GM12878 (cell line): ENCODE results near the gene DIAPH3. TPM values are rescaled to one million over a fixed set of nuclear protein-coding genes. Genes with fewer than 3 reads are reported as not detected.

Source experiments
- ATAC-seq: fragments of 200-7000 bp; cut with Tn5 transposase; 3 replicates; pipeline ENCODE4 v1.9.1; 2020; ENCODE audit warnings: mild to moderate bottlenecking, moderate library complexity
- BruUV-seq: library from RNA; stranded (reverse); fragments of 400-500 nt; replicated peaks from 2 replicates; lab custom pipeline; 2021; lab: Mats Ljungman, UMichigan
- CTCF ChIA-PET: fragments of 300-600 bp; sonication (Branson Sonifier 250); formaldehyde crosslinking; extraction: SDS; loops from one replicate; lab custom pipeline; 2021; ENCODE audit warnings: inconsistent platforms; lab: Yijun Ruan, JAX
- POLR2A ChIA-PET: fragments of 350-600 bp; formaldehyde crosslinking; extraction: SDS; loops from one replicate; lab custom pipeline; 2021; ENCODE audit warnings: inconsistent platforms; lab: Charles Lee
- RAD21 ChIA-PET: fragments of 300-600 bp; sonication (Branson Sonifier 250); formaldehyde crosslinking; loops from one replicate; lab custom pipeline; 2023; ENCODE audit warnings: antibody characterized with exemption; ENCODE audit not compliant: unreplicated experiment; lab: Charles Lee
- SMC1A ChIA-PET: fragments of 300-600 bp; sonication (Branson Sonifier 250); formaldehyde crosslinking; loops from one replicate; lab custom pipeline; 2023; ENCODE audit not compliant: unreplicated experiment, uncharacterized antibody; lab: Charles Lee
- DNase-seq: peaks from one replicate; pipeline ENCODE4 v3.0.0-alpha.2; 2011; ENCODE audit warnings: low read depth, low spot score
- FAIRE-seq: peaks from 3 replicates; lab custom pipeline; 2011; peaks lifted over from hg19 to GRCh38; lab: Jason Lieb, UNC
- H2AFZ ChIP-seq: 2 replicates; pipeline ENCODE4 v1.6.0; 2011; ENCODE audit warnings: low read depth, low read length, control low read depth; ENCODE audit not compliant: control insufficient read depth
- H3K27ac ChIP-seq: 2 replicates; pipeline ENCODE4 v1.5.1; 2011; ENCODE audit warnings: control low read depth; ENCODE audit not compliant: control insufficient read depth, insufficient read depth
- H3K27me3 ChIP-seq, 2 experiments: replicated peaks in 1 of 2; 2 replicates each; pipeline versions ENCODE4 v1.6.0 to v1.6.1; 2011; ENCODE audit warnings: low read length in 1 of 2; ENCODE audit not compliant: control insufficient read depth in 2 of 2, insufficient read depth in 2 of 2
- H3K36me3 ChIP-seq, 2 experiments: 2 replicates each; pipeline ENCODE4 v1.5.1; 2011; ENCODE audit warnings: low read length in 1 of 2; ENCODE audit not compliant: control insufficient read depth in 2 of 2, insufficient read depth in 2 of 2
- H3K4me1 ChIP-seq: 2 replicates; pipeline ENCODE4 v1.6.1; 2011; ENCODE audit warnings: mild to moderate bottlenecking, low read length, moderate library complexity, mixed read lengths; ENCODE audit not compliant: control insufficient read depth, insufficient read depth
- H3K4me2 ChIP-seq: 2 replicates; pipeline ENCODE4 v1.6.0; 2011; ENCODE audit warnings: control low read depth; ENCODE audit not compliant: control insufficient read depth, insufficient read depth
- H3K4me3 ChIP-seq: fragments of 200-600 bp; sonication (generic); 2 replicates; pipeline ENCODE4 v1.5.1; 2016
- H3K79me2 ChIP-seq: 2 replicates; pipeline ENCODE4 v1.6.0; 2011; ENCODE audit warnings: low read length; ENCODE audit not compliant: control insufficient read depth, insufficient read depth
- H3K9ac ChIP-seq: 2 replicates; pipeline ENCODE4 v1.8.0; 2011; ENCODE audit warnings: low read length, control low read depth, mixed read lengths; ENCODE audit not compliant: control insufficient read depth, insufficient read depth
- H3K9me3 ChIP-seq: replicated peaks from 3 replicates; pipeline ENCODE4 v1.5.1; 2011; ENCODE audit warnings: mild to moderate bottlenecking, low read length; ENCODE audit not compliant: control insufficient read depth, insufficient read depth
- H4K20me1 ChIP-seq: 2 replicates; pipeline ENCODE4 v1.6.0; 2011; ENCODE audit not compliant: control insufficient read depth, insufficient read depth
- ATF7 ChIP-seq: fragments of 450-650 bp; IDR thresholded peaks from 2 replicates; pipeline ENCODE4 v1.6.1; 2016; ENCODE audit warnings: low read depth, mild to moderate bottlenecking
- ETV6 ChIP-seq, 2 experiments: fragments of 450-650 bp in 1 of 2; IDR thresholded peaks in 1 of 2; conservative IDR thresholded peaks in 1 of 2; 2 replicates each; pipeline ENCODE4 v1.6.1; 2014; ENCODE audit warnings: antibody characterized with exemption in 1 of 2, borderline replicate concordance in 1 of 2, low read depth in 1 of 2, mild to moderate bottlenecking in 1 of 2, moderate library complexity in 1 of 2
- RUNX3 ChIP-seq: IDR thresholded peaks from 2 replicates; pipeline ENCODE4 v1.6.1; 2012; ENCODE audit warnings: low read length, inconsistent platforms
- ZNF207 ChIP-seq: fragments of 450-650 bp; IDR thresholded peaks from 2 replicates; pipeline ENCODE4 v1.6.1; 2014; ENCODE audit warnings: antibody characterized with exemption, mild to moderate bottlenecking, borderline replicate concordance
- ZZZ3 ChIP-seq: IDR thresholded peaks from 2 replicates; pipeline ENCODE4 v1.6.1; 2011; ENCODE audit warnings: low read depth; ENCODE audit not compliant: control insufficient read depth, insufficient read length
- WGBS: methylation state at CpG from one replicate; pipeline ENCODE4 v1.1.6; 2016; ENCODE audit warnings: low lambda C conversion rate; ENCODE audit not compliant: insufficient replicate concordance, insufficient coverage; ENCODE audit errors: missing lambda C conversion rate; 5-methylcytosine and 5-hydroxymethylcytosine counted together
- in situ Hi-C: fragments of 300-500 bp; cut with MboI; formaldehyde crosslinking; loops from 9 replicates; pipeline ENCODE4 v1.14.3; 2018; ENCODE audit warnings: mixed read lengths
- intact Hi-C: fragments of 100-400 bp; cut with micrococcal nuclease; formaldehyde crosslinking; loops from one replicate; pipeline ENCODE4 v1.14.2; 2022; ENCODE audit not compliant: unreplicated experiment
- polyA plus RNA-seq, 11 experiments: library from polyadenylated mRNA; depleted of rRNA in 4 of 11; unstranded in 6 of 11; stranded (reverse) in 5 of 11; fragments of >200 nt; fragmentation: Nextera tagmentation in 4 of 11; fragmentation: Illumina TruSeq in 1 of 11; extraction: Ambion mirVana in 4 of 11; extraction: Trizol in 1 of 11; gene quantifications; 1 replicate in 1 of 11; 2 replicates in 10 of 11; pipeline versions ENCODE4 v1.2.1 to v1.2.3, GENCODE V29; 2011 to 2016; ENCODE audit warnings: inconsistent platforms in 2 of 11, missing spikeins in 2 of 11, low read depth in 1 of 11
- total RNA-seq, 4 experiments: library from RNA; depleted of rRNA in 3 of 4; stranded (reverse); fragments of >200 nt in 3 of 4; fragmentation: Illumina TruSeq in 1 of 4; extraction: Trizol in 1 of 4; gene quantifications; 2 replicates each; pipeline versions ENCODE4 v1.2.1 to v1.2.3, GENCODE V29; 2013 to 2021

The DIAPH3 gene
- total and polyA plus RNA-seq, 10 of the 15 experiments (the other 5 are each of a cell fraction or from before 2014, with no cell fraction given) = 10.1 to 25.2 (median 15.4) TPM

DNA sequence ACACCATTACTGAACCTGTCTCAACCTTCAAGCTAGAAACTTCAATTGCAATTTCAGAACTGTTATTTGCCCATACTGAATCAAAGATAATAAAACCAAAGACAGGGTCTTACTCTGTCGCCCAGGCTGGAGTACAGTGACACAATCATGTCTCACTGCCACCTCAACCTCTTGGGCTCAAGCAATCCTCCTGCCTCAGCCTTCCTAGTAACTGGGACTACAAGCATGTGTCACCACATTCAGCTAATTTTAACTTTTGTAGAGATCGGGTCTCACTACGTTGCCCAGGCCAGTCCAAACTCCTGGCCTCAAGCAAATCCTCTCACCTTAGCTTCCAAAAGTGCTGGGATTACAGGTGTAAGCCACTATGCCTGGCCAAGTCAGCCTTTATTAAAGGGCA is 143.4 kb downstream of the DIAPH3 start:
- FAIRE-seq = no peak
- no peaks in the 10 kb centered on the region for H3K27me3 ChIP-seq
- no peaks in the 10 kb centered on the region for H3K79me2 ChIP-seq
- H3K4me1 ChIP-seq = peaks cover 16% of the 10 kb centered on the region
- ATAC-seq = no peak
- no peaks in the 10 kb centered on the region; a peak in 1 of 4 replicates for H3K36me3 ChIP-seq
- no peak overlapping the region for H3K9ac ChIP-seq
- ChIA-PET CTCF (interaction anchor here (0.8 kb wide), 1 partner anchor 21 kb away, joined by 3 read pairs; no protein-coding TSS in a partner anchor), SMC1A (no interaction called here), RAD21 (no interaction called here), POLR2A (no interaction called here)
- no peak overlapping the region for H3K27ac ChIP-seq
- intact Hi-C loops (no loop called here), in situ Hi-C loops (no loop called here)
- no peaks in the 10 kb centered on the region for H4K20me1 ChIP-seq
- no peak overlapping the region for H3K4me2 ChIP-seq
- no peak overlapping the region; the same call in 1 of the 2 replicates for H2AFZ ChIP-seq
- whole genome bisulfite sequencing = 83% methylated on average over 3 of the region's 3 CpGs
- no peak overlapping the region for H3K4me3 ChIP-seq
- no peak for DNase-seq
- TF ChIP-seq ZZZ3 (no peak), ETV6 (conservative IDR thresholded peaks at IDR 0.05 in 1 of 2, IDR thresholded peaks at IDR 0.05 in 1 of 2; ENCODE audit: borderline replicate concordance in 1 of 2, low read depth in 1 of 2) (no peak), ATF7 (no peak)
- BruUV-seq = no TSS peak
- no peaks in the 10 kb centered on the region; the same call in 2 of the 3 replicates for H3K9me3 ChIP-seq

DNA sequence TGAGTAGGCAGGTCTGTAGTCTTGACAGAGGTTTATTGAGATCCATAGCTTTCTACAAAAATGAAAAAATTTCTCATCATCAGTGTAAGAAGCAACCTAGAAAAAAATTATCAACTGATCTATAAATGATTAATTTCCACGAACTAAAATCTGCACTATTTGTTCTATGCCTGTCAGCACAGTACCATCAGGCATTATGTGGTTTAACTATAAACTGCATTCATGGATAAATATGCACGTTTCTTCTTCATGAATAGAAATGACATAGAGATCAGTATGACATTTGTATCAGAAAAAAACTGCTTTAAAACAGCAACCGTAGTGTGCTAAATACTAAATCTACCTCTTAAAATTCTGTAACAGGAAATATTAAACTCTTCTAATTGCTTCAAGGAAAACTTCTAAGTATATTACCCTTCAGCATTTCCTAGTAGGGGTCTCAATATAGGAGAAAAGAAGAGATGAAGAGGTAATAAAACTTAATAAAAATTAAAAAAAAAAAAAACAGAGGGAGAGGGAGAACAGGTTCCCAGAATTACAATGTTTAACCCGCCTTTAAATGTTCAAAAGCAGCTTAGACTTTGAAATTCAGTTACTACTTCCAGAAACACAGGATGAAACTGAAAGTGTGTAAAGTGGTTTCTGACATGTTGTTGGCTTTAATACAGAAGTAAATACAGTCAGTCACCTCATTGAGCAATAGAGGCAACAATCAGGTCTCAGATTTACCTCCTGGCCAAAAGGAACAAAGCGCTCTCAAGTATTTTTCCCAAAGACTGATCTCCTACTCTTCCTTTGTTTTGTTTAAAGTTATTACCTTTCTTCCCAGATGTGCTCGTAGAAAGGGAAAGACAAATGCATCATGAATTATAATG is 144.4 kb downstream of the DIAPH3 start:
- peak overlapping the region; percentile 23 for H2AFZ ChIP-seq
- peak; percentile 70 for FAIRE-seq
- peak; percentile 87 for ATAC-seq

More for the DNA sequence above, 144.4 kb downstream of the DIAPH3 start:
- intact Hi-C loops (no loop called here), in situ Hi-C loops (no loop called here)
- Histone ChIP-seq H3K4me3 (no peak overlapping the region), H3K36me3 (no peaks in the 10 kb centered on the region; a peak in 1 of 4 replicates), H3K27me3 (no peaks in the 10 kb centered on the region), H3K27ac (no peak overlapping the region; the same call in 1 of the 2 replicates), H3K9ac (no peak overlapping the region), H3K79me2 (no peaks in the 10 kb centered on the region), H3K4me1 (peaks cover 16% of the 10 kb centered on the region), H4K20me1 (no peaks in the 10 kb centered on the region), H3K4me2 (peak overlapping the region; percentile 33; the same call in 1 of the 2 replicates), H3K9me3 (no peaks in the 10 kb centered on the region)
- no TSS peak for BruUV-seq
- ChIA-PET POLR2A (no interaction called here), SMC1A (interaction anchor here (0.7 to 1.0 kb wide), 2 partner anchors 10 to 145 kb away, joined by 3 read pairs; no protein-coding TSS in a partner anchor), CTCF (interaction anchor here (0.6 to 1.0 kb wide), 2 partner anchors 18 to 85 kb away, joined by 3 to 4 read pairs; no protein-coding TSS in a partner anchor), RAD21 (no interaction called here)
- peak; percentile 17 for DNase-seq
- 65% methylated on average over 6 of the region's 6 CpGs for WGBS
- TF ChIP-seq ZNF207 (no peak), RUNX3 (peak; percentile 21; the same call in 1 of the 2 replicates)
